Measurements from ENCODE around the gene KRT4.

Gene KRT4

GRCh38 chr12:52836491-52837412 is 22.8 kb upstream of the KRT4 start:
- no peak for DNase-seq (ENCODE audit: low spot score)

- DNase-seq (ENCODE audit: low spot score) = no peak
Observed at GRCh38 chr12:52836042-52836466, 22.1 kb upstream of the KRT4 start.

DNA sequence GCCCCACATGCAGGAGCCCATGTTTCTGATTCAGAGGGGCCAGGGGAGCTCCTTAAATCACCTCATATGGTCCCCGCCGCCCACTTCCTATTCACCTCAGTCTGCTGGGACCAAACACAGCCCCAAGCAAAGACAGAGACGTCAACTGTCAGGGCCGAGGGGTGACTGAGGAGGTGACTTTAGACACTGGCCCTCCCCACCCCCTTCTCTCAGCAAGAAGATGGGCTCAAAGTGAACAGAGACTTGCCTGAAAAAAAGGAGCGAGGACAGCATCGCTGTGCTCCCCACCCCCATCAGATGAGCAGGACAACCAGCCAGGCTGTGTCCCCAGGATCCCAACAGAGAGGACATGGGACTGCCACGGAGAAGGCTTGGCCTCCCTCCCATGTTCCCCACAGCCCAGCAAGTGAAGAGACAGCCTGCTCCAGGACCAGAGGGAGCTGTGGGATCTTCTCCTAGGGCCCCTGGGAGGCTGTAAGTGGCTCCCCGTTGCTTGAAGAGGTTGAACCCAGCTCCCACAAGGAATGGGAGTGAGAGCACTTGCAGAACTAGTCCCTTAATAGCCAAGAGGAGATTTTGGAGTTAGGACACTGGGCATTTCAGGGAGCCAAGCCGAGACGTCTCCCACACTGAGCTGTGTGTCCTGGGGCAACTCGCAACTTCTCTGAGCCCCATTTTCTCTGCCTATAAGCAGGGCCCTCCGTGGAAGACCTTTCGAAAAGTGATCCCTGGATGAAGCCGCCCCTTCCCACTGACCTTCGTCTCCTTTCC is 21.5 kb upstream of the KRT4 start:
- no peak for DNase-seq (ENCODE audit: low spot score)

DNA sequence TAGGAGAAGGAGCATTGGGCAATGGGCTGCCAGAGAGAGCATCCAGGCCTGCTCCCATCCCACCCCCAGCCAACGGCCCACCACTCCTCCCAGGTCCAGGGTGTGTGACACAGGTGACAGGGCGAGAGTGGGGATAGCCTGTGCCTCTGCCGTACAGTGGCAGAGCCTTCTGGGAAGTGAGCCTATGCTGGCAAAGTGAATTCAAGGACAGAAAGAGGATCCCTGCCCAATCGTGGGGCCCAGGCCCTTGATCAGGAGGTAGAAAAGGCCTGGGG is 20.7 kb upstream of the KRT4 start:
- DNase-seq (ENCODE audit: low spot score) = no peak

DNA sequence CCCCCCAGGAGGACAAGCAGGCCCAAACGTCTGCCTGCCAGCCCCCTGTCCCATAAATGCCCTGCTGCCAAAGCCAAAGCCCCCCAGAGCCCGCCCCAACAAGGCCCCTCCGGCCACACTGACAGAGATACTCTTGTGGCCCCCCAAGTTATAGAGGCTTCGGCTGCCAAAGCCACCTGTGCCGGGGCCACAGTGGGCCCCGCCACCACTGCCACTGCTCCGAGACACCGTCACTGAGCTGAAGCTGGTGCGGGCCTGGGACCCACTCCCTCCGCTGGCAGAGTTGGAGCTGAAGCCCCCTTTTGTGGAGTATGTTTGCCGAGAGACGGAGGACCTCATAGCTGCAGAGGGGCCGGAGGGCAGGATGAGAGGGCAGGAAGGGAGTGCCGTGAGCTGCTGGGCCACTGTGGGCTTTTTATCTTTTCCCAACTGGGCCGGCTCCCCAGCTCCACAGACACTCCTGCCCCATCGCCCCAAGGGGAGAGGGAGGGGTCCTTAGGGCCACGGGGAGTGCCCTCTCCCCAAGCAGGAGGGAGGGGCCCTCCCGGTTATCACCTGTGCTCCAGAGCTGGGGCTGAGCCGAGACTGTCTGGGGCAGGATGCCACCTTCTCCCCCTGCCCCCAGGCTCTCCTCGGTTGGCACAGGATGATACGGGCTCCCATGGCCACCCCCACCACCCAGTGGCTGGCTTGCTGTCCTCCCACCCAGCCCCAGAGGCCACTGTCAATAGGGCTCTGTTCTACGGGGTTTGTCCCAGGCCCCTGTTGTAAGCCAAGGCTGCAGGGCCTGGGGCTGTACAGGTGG is 20.2 kb upstream of the KRT4 start, which contains the start of gene KRT79:
Gene KRT79, minus strand, starts transcription at position 390 of the 805 bp plus-strand sequence. Its CDS starts 51 bp downstream, at position 339.
- DNase-seq (ENCODE audit: low spot score) = no peak

DNA sequence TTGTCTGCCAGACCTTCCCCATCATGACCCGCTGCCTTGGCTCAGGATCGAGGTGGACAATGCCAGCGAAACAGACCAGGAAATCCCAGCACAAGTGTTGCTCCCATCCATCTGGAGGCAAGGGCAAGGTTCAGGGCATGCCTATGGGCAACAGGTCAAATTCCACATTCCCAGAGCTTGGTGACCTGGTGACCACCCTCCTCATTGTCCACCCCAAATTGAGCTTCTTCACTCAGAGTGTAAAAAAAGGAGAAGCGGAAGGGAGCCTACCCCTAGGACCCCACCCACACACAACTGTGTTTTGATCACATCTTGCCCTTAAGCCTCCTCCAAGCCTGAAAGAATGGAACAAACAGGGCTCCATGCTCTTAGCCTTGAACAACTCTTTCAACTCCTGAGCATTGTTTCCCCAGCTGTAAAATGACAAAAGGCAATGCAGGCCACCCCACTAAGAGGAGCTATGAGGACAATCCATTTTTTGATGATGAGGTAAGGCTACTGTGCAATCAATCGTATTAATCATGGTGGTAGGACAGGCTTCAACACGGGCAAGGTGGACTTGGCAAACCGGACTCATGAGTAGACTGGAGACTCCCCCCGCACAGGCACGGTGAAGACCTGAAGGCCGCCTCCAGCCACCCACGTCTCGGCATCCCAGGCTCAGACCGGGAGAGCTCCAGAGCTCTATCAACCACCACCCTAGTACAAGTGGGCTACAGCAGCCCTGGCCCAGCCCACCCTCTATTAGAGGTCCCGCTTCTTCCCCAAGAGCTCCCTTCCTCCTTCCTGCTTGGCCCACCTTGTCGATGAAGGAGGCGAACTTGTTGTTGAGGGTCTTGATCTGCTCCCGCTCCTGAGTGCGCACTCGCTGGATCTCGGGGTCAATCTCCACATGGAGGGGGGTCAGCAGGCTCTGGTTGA is 19.3 kb upstream of the KRT4 start:
- no peak for DNase-seq (ENCODE audit: low spot score)

DNA sequence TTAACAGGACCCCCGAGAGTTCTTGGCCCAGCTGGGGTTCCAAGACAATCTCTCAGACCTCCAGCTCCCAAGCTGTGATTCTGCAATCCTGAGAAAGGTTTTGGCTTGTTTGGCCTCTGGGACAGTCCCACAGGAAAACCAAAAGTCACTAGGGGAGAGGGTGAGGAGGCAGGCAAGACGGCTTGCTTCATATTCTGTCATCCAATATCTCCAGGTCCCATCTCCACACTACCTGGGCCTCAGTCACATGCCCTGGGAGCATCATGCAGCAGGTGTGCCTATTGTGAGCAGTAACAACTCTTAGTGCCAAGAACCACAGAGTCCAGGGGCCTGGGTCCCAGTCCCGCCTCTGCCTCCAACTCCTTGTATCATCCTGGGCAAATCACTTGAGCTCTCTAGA is 18.5 kb upstream of the KRT4 start:
- DNase-seq (ENCODE audit: low spot score) = no peak

DNA sequence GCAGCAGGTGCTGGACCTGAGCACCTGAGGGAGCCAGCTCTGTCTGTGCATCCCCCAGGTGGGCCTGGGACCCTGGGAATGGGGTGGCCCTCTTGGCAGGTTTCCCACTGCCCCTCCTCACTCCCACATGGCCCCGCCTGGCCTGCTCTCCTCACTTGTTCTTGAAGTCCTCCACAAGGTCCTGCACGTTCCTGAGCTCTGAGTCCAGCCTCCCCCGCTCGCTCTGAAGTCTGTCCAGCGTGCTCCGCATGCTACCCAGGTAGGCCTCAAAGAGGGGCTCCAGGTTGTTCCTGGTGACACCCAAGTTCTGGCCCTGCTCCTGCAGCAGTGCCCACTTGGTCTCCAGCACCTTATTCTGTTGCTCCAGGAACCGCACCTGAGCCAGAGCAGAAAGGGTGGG is 17.3 kb upstream of the KRT4 start:
- DNase-seq (ENCODE audit: low spot score) = no peak

DNA sequence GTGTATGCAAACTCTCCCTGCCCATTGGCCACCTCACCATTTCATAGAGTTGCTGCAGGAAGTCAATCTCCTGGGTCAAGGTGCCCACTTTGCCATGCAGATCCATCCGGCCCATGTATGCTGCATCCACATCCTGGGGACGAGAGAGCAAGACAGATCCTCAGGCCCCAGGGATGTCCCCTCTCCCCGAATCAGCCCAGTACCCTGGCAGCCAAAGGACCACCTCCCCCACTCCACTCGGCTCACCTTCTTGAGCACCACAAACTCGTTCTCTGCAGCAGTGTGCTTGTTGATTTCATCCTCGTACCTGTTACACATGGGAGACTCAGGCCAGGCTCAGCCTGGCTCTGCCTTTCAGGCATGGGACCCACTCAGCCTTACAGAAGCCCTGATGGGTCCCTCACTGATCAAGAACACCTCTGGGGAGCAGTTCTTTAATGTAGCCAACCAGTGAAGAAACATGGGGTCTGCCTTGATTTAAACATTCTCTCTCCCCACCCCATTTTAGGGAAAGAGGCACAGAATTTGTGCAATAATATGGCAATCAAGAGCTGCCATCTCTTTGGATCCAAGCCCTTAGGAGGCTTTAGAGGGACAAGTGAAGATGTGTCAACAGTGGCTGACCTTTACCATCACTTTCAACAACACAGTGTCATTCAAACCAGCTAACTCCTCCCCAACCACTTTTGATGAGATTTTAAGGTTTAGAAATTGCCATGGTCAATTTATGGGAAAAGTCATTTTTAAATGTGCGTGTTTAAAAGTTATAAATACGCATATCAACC is 16.3 kb upstream of the KRT4 start:
- no peak for DNase-seq (ENCODE audit: low spot score)

DNA sequence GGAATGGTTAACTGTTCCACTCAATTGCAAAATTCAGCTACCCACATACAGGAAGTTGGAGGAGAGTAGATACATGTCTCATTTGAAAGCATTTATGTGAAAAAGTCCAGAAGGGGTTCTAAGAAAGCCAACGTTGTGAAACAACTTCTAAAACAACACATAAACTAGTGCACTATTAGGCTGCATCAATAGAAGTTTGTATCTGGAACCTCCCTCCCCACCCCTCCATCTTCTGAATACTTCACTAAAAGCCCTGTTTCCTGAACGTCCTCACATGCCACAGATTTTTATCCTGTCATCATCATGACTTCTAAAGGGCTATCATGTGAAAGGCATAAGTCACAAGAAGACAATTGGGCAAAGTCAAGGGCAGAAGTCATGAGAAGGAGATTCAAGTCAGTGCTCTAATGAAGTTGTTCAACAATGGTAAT is 14.7 kb upstream of the KRT4 start:
- DNase-seq (ENCODE audit: low spot score) = no peak

GRCh38 chr12:52828156-52828555 is 14.2 kb upstream of the KRT4 start:
- DNase-seq (ENCODE audit: low spot score) = no peak

DNA sequence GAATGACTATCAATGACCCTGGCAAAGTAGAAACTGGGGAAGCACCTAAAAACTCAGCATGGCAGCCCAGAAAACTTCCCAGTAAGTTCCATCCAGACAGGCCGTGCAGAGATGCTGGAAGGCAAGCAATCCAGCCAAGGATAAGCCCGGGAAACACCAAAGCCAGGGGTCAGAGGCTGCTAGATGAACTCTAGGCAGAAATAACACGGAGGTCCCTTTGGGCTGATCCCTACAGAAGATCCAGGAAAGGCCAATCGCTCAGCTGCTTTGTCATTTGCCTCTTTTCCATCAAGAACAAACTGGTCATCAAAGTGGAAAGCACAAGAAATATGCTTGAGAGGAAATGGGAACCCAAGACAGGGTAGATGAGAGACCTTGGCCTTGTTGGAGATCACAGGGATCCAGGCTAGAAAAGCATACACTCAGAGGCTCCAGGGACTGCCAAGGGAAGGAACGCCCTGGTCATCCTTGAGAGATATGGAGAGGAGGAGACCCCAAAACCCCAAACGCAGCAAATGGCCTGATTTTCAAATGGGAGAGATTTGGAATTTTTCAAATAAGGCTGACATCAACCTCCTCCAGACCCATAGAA is 13.7 kb upstream of the KRT4 start:
- DNase-seq (ENCODE audit: low spot score) = no peak

DNA sequence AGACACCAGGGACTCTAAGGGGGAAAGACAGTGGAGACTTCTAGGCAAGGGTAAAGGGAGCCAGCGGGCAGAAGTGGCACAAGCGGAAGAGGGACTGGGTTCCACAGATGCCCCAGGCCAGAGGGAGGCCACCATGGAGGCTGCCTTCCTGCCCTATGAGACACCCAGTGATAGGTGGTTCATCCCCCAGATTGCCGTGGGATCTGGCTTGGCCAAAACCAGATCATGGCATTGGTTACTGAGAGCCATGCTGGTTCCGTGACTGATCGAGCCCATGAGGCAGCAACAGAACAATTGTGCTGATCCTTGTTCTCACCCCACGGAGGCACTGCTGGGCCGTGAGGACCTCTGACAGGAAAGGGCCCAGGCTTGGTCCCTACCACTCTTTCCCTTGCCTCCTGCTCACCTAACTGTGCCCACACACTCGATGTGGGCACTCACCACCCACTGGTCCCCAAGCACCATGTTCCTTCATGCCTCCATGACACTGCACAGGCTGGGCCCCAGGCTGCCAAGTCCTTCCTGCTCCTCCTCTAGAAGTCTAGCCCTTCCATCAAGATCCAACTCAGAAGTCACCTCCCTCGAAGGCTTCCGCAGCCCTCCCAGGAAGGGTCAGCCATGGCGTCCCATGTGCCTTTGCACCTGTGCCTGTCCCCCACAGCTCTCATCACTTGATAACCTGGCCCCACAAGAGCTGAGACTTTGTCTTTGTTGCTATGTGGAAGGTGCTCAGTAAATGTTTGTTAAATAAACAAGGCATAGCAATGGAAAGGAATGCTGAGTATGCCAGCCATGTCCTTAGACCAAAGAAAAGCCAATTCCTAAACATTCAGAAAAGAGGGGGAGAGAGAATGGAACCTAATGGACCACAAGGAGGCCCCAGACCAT is 12.9 kb upstream of the KRT4 start:
- DNase-seq (ENCODE audit: low spot score) = no peak

DNA sequence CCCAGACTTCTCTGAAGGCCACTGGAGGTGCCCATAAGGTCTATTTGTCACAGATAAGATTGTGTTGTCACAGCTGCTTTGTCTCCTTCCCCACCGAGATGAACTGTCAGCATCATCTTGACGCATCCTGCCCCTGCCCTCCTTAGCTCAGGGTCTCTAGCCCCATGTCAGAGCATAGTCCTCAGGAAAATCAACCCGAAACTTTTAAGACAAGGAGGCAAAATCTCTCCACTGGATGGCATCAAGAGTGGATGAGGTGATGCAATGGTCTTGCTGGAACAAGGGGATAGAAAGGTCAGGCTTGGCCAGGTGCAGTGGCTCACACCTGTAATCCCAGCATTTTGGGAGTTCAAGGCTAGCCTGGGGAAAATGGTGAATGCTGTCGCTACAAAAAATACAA is 12.0 kb upstream of the KRT4 start:
- no peak for DNase-seq (ENCODE audit: low spot score)

- DNase-seq (ENCODE audit: low spot score) = no peak
Observed at GRCh38 chr12:52824741-52825410, 11.0 kb upstream of the KRT4 start.

DNA sequence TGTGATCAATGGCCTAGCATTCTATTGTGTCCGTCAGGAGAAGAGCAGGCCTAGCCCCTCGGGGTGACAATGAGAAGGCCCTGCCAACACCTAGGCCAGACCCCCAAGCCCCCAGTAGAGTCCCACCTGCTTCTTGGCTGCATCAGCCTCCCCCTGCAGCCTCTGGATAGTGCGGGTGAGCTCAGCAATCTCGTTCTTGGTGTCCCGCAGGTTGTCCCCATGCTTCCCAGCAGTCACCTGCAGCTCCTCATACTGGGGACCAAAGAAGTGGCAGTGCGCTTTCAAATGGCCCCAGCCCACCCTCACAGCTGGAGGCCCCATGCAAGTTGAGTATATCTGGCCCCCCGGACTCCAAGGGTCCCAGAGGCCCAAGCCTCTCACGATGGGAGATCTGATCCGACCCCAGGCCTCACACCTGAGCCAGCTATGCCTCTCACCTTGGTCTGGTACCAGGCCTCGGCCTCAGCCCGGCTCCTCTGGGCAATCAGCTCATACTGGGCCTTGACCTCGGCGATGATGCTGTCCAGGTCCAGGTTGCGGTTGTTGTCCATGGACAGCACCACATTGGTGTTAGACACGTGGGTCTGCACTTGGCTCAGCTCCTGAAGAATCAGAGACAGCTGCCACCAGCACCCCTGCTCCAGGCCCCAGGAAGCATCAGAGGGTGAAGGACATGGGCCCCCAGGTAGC is 10.0 kb upstream of the KRT4 start:
- DNase-seq (ENCODE audit: low spot score) = no peak

GRCh38 chr12:52822771-52823510 is 9.0 kb upstream of the KRT4 start:
- DNase-seq (ENCODE audit: low spot score) = no peak

All from putamen (tissue), 1 donor.